ENCODE results near the gene FUT3. TPM values are rescaled to one million over a fixed set of nuclear protein-coding genes. Genes with fewer than 3 reads are reported as not detected.

Gene FUT3
- total RNA-seq, 1 donor from 2014 or later = not detected

DNA sequence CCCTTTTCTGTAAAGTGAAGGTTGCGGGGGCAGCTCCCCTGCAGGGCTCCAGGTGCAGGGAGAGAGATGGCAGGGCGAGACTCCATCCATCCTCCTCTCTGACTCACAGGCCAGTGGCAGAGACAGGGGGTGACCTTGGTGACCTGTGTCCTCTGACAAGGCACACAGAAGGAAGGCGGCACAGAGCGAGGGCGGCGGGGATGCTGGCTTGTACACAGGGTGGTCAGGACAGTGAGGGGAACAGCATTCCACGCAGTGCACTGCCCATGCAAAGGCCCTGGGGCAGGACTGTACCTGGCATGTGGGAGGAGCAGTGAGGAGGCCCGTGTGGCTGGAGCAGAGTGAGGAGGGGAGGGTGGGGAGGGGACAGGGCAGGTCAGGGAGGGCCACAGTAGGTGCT lies 44.6 kb upstream of the FUT3 start:
- Histone ChIP-seq H3K9me3 (no peaks in the 10 kb centered on the region), H3K4me3 (no peak overlapping the region), H3K4me1 (peaks cover 8 to 27% of the 10 kb centered on the region in 2 donors), H3K27ac (no peak overlapping the region), H3K27me3 (no peaks in the 10 kb centered on the region), H3K36me3 (peaks cover 19 to 20% of the 10 kb centered on the region in 2 donors)
- no peak for TF ChIP-seq CTCF (IDR thresholded peaks at IDR 0.05)
- intact Hi-C loops (cut with DNase I) = no loop called here
- DNase-seq (ENCODE audit: low spot score in 2 of 2) = no peak

DNA sequence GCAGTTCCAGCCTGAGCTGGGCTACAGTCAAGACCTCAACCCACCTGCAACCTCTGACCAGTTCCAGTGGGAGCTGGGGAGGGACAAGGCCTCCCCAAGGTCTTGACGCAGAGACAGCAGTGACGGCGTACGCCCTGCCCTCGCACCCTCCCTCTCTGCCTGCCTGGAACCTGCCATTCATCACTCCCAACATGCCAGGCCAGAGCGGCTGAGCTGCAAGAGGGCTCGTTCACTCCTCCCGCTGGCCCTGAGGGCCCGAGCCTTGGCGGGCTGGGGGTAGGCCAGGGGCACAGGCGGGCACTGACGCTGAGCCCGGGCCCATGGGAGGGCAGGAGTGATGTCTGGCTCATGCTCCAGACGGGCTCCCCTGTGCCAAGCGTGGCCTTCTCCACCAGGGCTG lies 44.2 kb upstream of the FUT3 start:
- TF ChIP-seq CTCF (IDR thresholded peaks at IDR 0.05) = no peak
- intact Hi-C loops (cut with DNase I) = no loop called here
- no peak for DNase-seq (ENCODE audit: low spot score in 2 of 2)
- Histone ChIP-seq H3K4me1 (peaks cover 8 to 27% of the 10 kb centered on the region in 2 donors), H3K27me3 (no peaks in the 10 kb centered on the region), H3K9me3 (no peaks in the 10 kb centered on the region), H3K4me3 (no peak overlapping the region), H3K36me3 (peaks cover 19% of the 10 kb centered on the region in 2 donors), H3K27ac (peak overlapping the region; percentile 17 to 62)

GRCh38 chr19:5894704-5895349 lies 43.6 kb upstream of the FUT3 start:
- Histone ChIP-seq H3K4me3 (peak overlapping the region; percentile 12 to 14), H3K27me3 (no peaks in the 10 kb centered on the region), H3K36me3 (peaks cover 19% of the 10 kb centered on the region in 2 donors), H3K9me3 (no peaks in the 10 kb centered on the region), H3K27ac (peak overlapping the region; percentile 61 to 62), H3K4me1 (peaks cover 8 to 27% of the 10 kb centered on the region in 2 donors)
- intact Hi-C loops (cut with DNase I) = no loop called here
- no peak for TF ChIP-seq CTCF (IDR thresholded peaks at IDR 0.05)
- no peak for DNase-seq (ENCODE audit: low spot score in 2 of 2)

GRCh38 chr19:5893907-5894703 lies 42.9 kb upstream of the FUT3 start:
- peaks cover 8 to 27% of the 10 kb centered on the region in 2 donors for H3K4me1 ChIP-seq
- DNase-seq (ENCODE audit: low spot score in 2 of 2) = peak in 1 of 2 donors; percentile 76
- TF ChIP-seq CTCF (IDR thresholded peaks at IDR 0.05) = no peak
- H3K4me3 ChIP-seq = peak overlapping the region; percentile 12 to 14
- H3K36me3 ChIP-seq = peaks cover 19% of the 10 kb centered on the region in 2 donors
- H3K9me3 ChIP-seq = no peaks in the 10 kb centered on the region
- H3K27me3 ChIP-seq = no peaks in the 10 kb centered on the region
- intact Hi-C loops (cut with DNase I) = no loop called here
- H3K27ac ChIP-seq = peak overlapping the region; percentile 61 to 62

DNA sequence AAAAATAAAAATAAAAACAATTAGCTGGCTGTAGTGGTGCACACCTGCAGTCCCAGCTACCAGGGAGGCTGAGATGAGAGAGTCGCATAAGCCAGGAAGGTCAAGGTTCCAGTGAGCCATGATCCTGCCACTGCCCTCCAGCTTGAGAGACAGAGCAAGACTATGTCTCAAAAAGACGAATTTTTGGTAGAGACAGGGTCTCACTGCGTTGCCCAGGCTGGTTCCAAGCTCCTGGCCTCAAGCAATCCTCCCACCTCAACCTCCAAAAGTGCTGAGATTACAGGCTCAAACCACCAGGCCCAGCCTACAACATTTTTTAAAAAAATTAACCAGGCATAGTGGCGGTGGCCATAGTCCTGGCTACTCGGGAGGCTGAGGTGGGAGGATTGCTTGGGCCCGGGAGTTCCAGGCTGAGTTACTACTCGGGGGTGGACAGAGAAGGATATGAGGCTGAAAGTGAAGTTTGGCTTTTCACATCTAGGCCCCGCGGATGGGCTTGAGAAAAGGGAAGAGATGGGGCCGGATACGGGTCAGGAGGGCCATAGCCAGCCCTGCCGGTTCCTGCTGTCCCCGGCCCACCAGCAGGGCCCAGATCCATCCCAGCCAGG lies 42.2 kb upstream of the FUT3 start:
- H3K9me3 ChIP-seq = no peaks in the 10 kb centered on the region
- intact Hi-C loops (cut with DNase I) = no loop called here
- peaks cover 8 to 27% of the 10 kb centered on the region in 2 donors for H3K4me1 ChIP-seq
- no peak for TF ChIP-seq CTCF (IDR thresholded peaks at IDR 0.05)
- peaks cover 19% of the 10 kb centered on the region in 2 donors for H3K36me3 ChIP-seq
- H3K27me3 ChIP-seq = no peaks in the 10 kb centered on the region
- H3K4me3 ChIP-seq = peak overlapping the region in 1 of 2 donors; percentile 2
- H3K27ac ChIP-seq = peak overlapping the region; percentile 17 to 62
- no peak for DNase-seq (ENCODE audit: low spot score in 2 of 2)

Measured in ascending aorta (tissue), 2 donors.